ENCODE measurements around the gene SETX.

Gene SETX

GRCh38 chr9:132366481-132366880, 11.7 kb upstream of the SETX start:
- no peak overlapping the region for H2AFZ ChIP-seq (ENCODE audit: low read depth)
- TF ChIP-seq CTCF (conservative IDR thresholded peaks at IDR 0.05; ENCODE audit: low read depth, low read length) = no peak
- no peaks in the 10 kb centered on the region for H3K4me1 ChIP-seq (ENCODE audit: low read depth, poor library complexity, severe bottlenecking)
- H3K4me3 ChIP-seq (IDR thresholded peaks at IDR 0.05; ENCODE audit: insufficient read depth, low read depth, low read length) = no peak overlapping the region
- H3K9ac ChIP-seq = no peak overlapping the region
- H3K79me2 ChIP-seq (ENCODE audit: insufficient read depth, low read depth) = no peaks in the 10 kb centered on the region
- no peak overlapping the region for H3K4me2 ChIP-seq
- no peak overlapping the region for H3K27ac ChIP-seq
- H4K20me1 ChIP-seq (ENCODE audit: insufficient read depth) = no peaks in the 10 kb centered on the region
- no peaks in the 10 kb centered on the region for H3K36me3 ChIP-seq (ENCODE audit: insufficient read depth)
- H3K27me3 ChIP-seq (ENCODE audit: insufficient read depth, low read depth) = no peaks in the 10 kb centered on the region

- H3K27ac ChIP-seq = no peak overlapping the region
- no peak for TF ChIP-seq CTCF (conservative IDR thresholded peaks at IDR 0.05; ENCODE audit: low read depth, low read length)
- H3K4me1 ChIP-seq (ENCODE audit: low read depth, poor library complexity, severe bottlenecking) = no peaks in the 10 kb centered on the region
- H3K4me2 ChIP-seq = no peak overlapping the region
- H3K9ac ChIP-seq = no peak overlapping the region
- no peaks in the 10 kb centered on the region for H3K79me2 ChIP-seq (ENCODE audit: insufficient read depth, low read depth)
- H3K4me3 ChIP-seq (IDR thresholded peaks at IDR 0.05; ENCODE audit: insufficient read depth, low read depth, low read length) = no peak overlapping the region
- H2AFZ ChIP-seq (ENCODE audit: low read depth) = no peak overlapping the region
- no peaks in the 10 kb centered on the region for H3K27me3 ChIP-seq (ENCODE audit: insufficient read depth, low read depth)
- H3K36me3 ChIP-seq (ENCODE audit: insufficient read depth) = no peaks in the 10 kb centered on the region
- H4K20me1 ChIP-seq (ENCODE audit: insufficient read depth) = no peaks in the 10 kb centered on the region
Measured at GRCh38 chr9:132365986-132366385, 11.2 kb upstream of the SETX start.

- Histone ChIP-seq H3K36me3 (ENCODE audit: insufficient read depth) (no peaks in the 10 kb centered on the region), H3K4me1 (ENCODE audit: low read depth, poor library complexity, severe bottlenecking) (no peaks in the 10 kb centered on the region)
- TF ChIP-seq CTCF (conservative IDR thresholded peaks at IDR 0.05; ENCODE audit: low read depth, low read length) = no peak
Measured at GRCh38 chr9:132364068-132364467, 9.3 kb upstream of the SETX start.

GRCh38 chr9:132357764-132358163, 3.0 kb upstream of the SETX start:
- H3K4me3 ChIP-seq (IDR thresholded peaks at IDR 0.05; ENCODE audit: insufficient read depth, low read depth, low read length) = no peak overlapping the region
- H3K79me2 ChIP-seq (ENCODE audit: insufficient read depth, low read depth) = peaks cover 15% of the 10 kb centered on the region
- no peak overlapping the region for H2AFZ ChIP-seq (ENCODE audit: low read depth)
- H3K27ac ChIP-seq = no peak overlapping the region
- no peak overlapping the region for H3K4me2 ChIP-seq
- no peaks in the 10 kb centered on the region for H3K36me3 ChIP-seq (ENCODE audit: insufficient read depth)
- no peak overlapping the region for H3K9ac ChIP-seq
- TF ChIP-seq CTCF (conservative IDR thresholded peaks at IDR 0.05; ENCODE audit: low read depth, low read length) = no peak
- H3K4me1 ChIP-seq (ENCODE audit: low read depth, poor library complexity, severe bottlenecking) = peaks cover 18% of the 10 kb centered on the region
- no peaks in the 10 kb centered on the region for H4K20me1 ChIP-seq (ENCODE audit: insufficient read depth)
- H3K27me3 ChIP-seq (ENCODE audit: insufficient read depth, low read depth) = no peaks in the 10 kb centered on the region

More at GRCh38 chr9:132364068-132364467, 9.3 kb upstream of the SETX start:
- H2AFZ ChIP-seq (ENCODE audit: low read depth) = no peak overlapping the region
- H3K4me2 ChIP-seq = no peak overlapping the region
- H4K20me1 ChIP-seq (ENCODE audit: insufficient read depth) = no peaks in the 10 kb centered on the region
- no peaks in the 10 kb centered on the region for H3K79me2 ChIP-seq (ENCODE audit: insufficient read depth, low read depth)
- no peaks in the 10 kb centered on the region for H3K27me3 ChIP-seq (ENCODE audit: insufficient read depth, low read depth)
- no peak overlapping the region for H3K4me3 ChIP-seq (IDR thresholded peaks at IDR 0.05; ENCODE audit: insufficient read depth, low read depth, low read length)
- H3K27ac ChIP-seq = no peak overlapping the region
- no peak overlapping the region for H3K9ac ChIP-seq
